HCT116 (cell line): ENCODE results near the gene KAZN. TPM values are rescaled to one million over a fixed set of nuclear protein-coding genes. Genes with fewer than 3 reads are reported as not detected.

Source experiments
- ATAC-seq: fragments of 200-7000 bp; cut with Tn5 transposase; 2 replicates; pipeline ENCODE4 v1.9.1; 2020; ENCODE audit warnings: mild to moderate bottlenecking, moderate library complexity
- BruUV-seq: library from RNA; stranded (reverse); fragments of 400-500 nt; replicated peaks from 2 replicates; lab custom pipeline; 2021; lab: Mats Ljungman, UMichigan
- CTCF ChIA-PET: fragments of 300-600 bp; sonication (Branson Sonifier 250); formaldehyde crosslinking; loops from one replicate; lab custom pipeline; 2021; ENCODE audit warnings: antibody characterized with exemption; lab: Charles Lee
- POLR2A ChIA-PET: fragments of 300-600, 350-600 bp; sonication (Branson Sonifier 250); formaldehyde crosslinking; loops from one replicate; lab custom pipeline; 2021; ENCODE audit warnings: antibody characterized with exemption; lab: Charles Lee
- RAD21 ChIA-PET, 2 experiments: fragments of 300-600 bp; sonication (Branson Sonifier 250); formaldehyde crosslinking; loops; one replicate each; lab custom pipeline; 2023; ENCODE audit warnings: low total read pairs in 2 of 2; ENCODE audit not compliant: uncharacterized antibody in 2 of 2, unreplicated experiment in 2 of 2, low non-redundant PET in 1 of 2; lab: Charles Lee
- DNase-seq: peaks from one replicate; pipeline ENCODE4 v3.0.0-alpha.2; 2010; ENCODE audit warnings: low read depth, low spot score
- H2AFZ ChIP-seq: fragments of 200-600 bp; shearing (Covaris generic), sonication (generic); 2 replicates; pipeline ENCODE4 v1.6.1; 2017; ENCODE audit warnings: low read depth, mixed run types, mixed read lengths, antibody characterized with exemption, low read length; ENCODE audit not compliant: poor library complexity, severe bottlenecking
- H3K27ac ChIP-seq: 2 replicates; pipeline ENCODE4 v1.5.1; 2012; ENCODE audit warnings: low read depth, low read length
- H3K27me3 ChIP-seq: fragments of 200-600 bp; sonication (generic); 2 replicates; pipeline ENCODE4 v1.6.1; 2016; ENCODE audit warnings: mixed run types, low read length, mixed read lengths; ENCODE audit not compliant: insufficient read depth
- H3K36me3 ChIP-seq, 2 experiments: fragments of 200-500 bp in 1 of 2; fragments of 200-600 bp in 1 of 2; sonication (Bioruptor generic) in 1 of 2; sonication (generic) in 1 of 2; 2 replicates each; pipeline versions ENCODE4 v1.5.1 to v1.6.1; 2014 to 2016; ENCODE audit warnings: low read length in 2 of 2, inconsistent platforms in 1 of 2, mixed read lengths in 1 of 2, mixed run types in 1 of 2; ENCODE audit not compliant: insufficient read depth in 2 of 2, control insufficient read depth in 1 of 2
- H3K4me1 ChIP-seq, 2 experiments: fragments of 200-600 bp in 1 of 2; sonication (generic) in 1 of 2; 2 replicates each; pipeline versions ENCODE4 v1.5.1 to v1.6.1; 2012 to 2017; ENCODE audit warnings: low read length in 2 of 2, inconsistent platforms in 1 of 2, mild to moderate bottlenecking in 1 of 2, mixed read lengths in 1 of 2, mixed run types in 1 of 2, moderate library complexity in 1 of 2; ENCODE audit not compliant: insufficient read depth in 2 of 2, control insufficient read depth in 1 of 2
- H3K4me2 ChIP-seq: fragments of 200-600 bp; sonication (generic); 2 replicates; pipeline ENCODE4 v1.6.1; 2017; ENCODE audit warnings: mixed run types, low read length, mixed read lengths
- H3K4me3 ChIP-seq, 2 experiments: fragments of 200-600 bp in 1 of 2; sonication (generic) in 1 of 2; replicated peaks in 1 of 2; 2 replicates each; pipeline ENCODE4 v1.5.1; 2011 to 2016; ENCODE audit warnings: low read length in 2 of 2, control low read depth in 1 of 2, low read depth in 1 of 2, mild to moderate bottlenecking in 1 of 2, mixed read lengths in 1 of 2, mixed run types in 1 of 2
- H3K79me2 ChIP-seq: fragments of 200-600 bp; sonication (generic); 2 replicates; pipeline ENCODE4 v1.6.1; 2017; ENCODE audit warnings: mild to moderate bottlenecking, mixed run types, low read length, moderate library complexity, mixed read lengths; ENCODE audit not compliant: insufficient read depth
- H3K9ac ChIP-seq: fragments of 200-600 bp; sonication (generic); 2 replicates; pipeline ENCODE4 v1.6.1; 2016; ENCODE audit warnings: low read length, mixed read lengths
- H3K9me2 ChIP-seq: fragments of 200-600 bp; sonication (generic), shearing (Covaris generic); 2 replicates; pipeline ENCODE4 v1.6.1; 2017; ENCODE audit warnings: mixed run types, mild to moderate bottlenecking, moderate library complexity; ENCODE audit not compliant: insufficient read depth
- H3K9me3 ChIP-seq, 2 experiments: fragments of 200-500 bp in 1 of 2; fragments of 200-600 bp in 1 of 2; sonication (Bioruptor generic) in 1 of 2; sonication (generic) in 1 of 2; 2 replicates each; pipeline ENCODE4 v1.6.1; 2014 to 2017; ENCODE audit warnings: low read length in 2 of 2, mixed read lengths in 2 of 2, inconsistent platforms in 1 of 2, low read depth in 1 of 2, mild to moderate bottlenecking in 1 of 2, mixed run types in 1 of 2, moderate library complexity in 1 of 2; ENCODE audit not compliant: control insufficient read depth in 1 of 2, insufficient read depth in 1 of 2
- H4K20me1 ChIP-seq: fragments of 200-600 bp; sonication (generic), shearing (Covaris generic); 2 replicates; pipeline ENCODE4 v1.6.1; 2017; ENCODE audit warnings: mixed run types, mild to moderate bottlenecking, moderate library complexity; ENCODE audit not compliant: insufficient read depth
- CBX3 ChIP-seq: IDR thresholded peaks from 2 replicates; pipeline ENCODE4 v1.6.1; 2012; ENCODE audit warnings: low read depth
- CEBPB ChIP-seq: IDR thresholded peaks from 2 replicates; pipeline ENCODE4 v1.6.1; 2012; ENCODE audit warnings: low read depth
- EZH2 ChIP-seq: fragments of 200-600 bp; sonication (generic); IDR thresholded peaks from 2 replicates; pipeline ENCODE4 v1.6.1; 2017; ENCODE audit warnings: antibody characterized with exemption, mixed run types
- EZH2phosphoT487 ChIP-seq: fragments of 200-600 bp; IDR thresholded peaks from 2 replicates; pipeline ENCODE4 v1.6.1; 2018; ENCODE audit warnings: antibody characterized with exemption, borderline replicate concordance
- FOSL1 ChIP-seq: IDR thresholded peaks from 2 replicates; pipeline ENCODE4 v1.6.1; 2012; ENCODE audit warnings: low read depth
- JUND ChIP-seq: IDR thresholded peaks from 2 replicates; pipeline ENCODE4 v1.6.1; 2012
- MAX ChIP-seq: IDR thresholded peaks from 2 replicates; pipeline ENCODE4 v1.6.1; 2012
- POLR2A ChIP-seq: IDR thresholded peaks from 2 replicates; pipeline ENCODE4 v1.7.0; 2011; ENCODE audit warnings: borderline replicate concordance; ENCODE audit not compliant: insufficient read depth, insufficient read length; ENCODE audit errors: extremely low read depth
- POLR2AphosphoS5 ChIP-seq: IDR thresholded peaks from 2 replicates; pipeline ENCODE4 v1.6.1; 2011; ENCODE audit warnings: mild to moderate bottlenecking, low read depth, low read length, moderate library complexity
- RAD21 ChIP-seq: IDR thresholded peaks from 2 replicates; pipeline ENCODE4 v1.6.1; 2012; ENCODE audit warnings: low read depth, mild to moderate bottlenecking
- SIN3A ChIP-seq: IDR thresholded peaks from 2 replicates; pipeline ENCODE4 v1.6.1; 2012; ENCODE audit warnings: low read depth
- SP1 ChIP-seq: IDR thresholded peaks from 2 replicates; pipeline ENCODE4 v1.6.1; 2012; ENCODE audit warnings: low read depth
- SRF ChIP-seq: IDR thresholded peaks from 2 replicates; pipeline ENCODE4 v1.6.1; 2012; ENCODE audit warnings: low read depth
- TCF7L2 ChIP-seq: IDR thresholded peaks from 2 replicates; pipeline ENCODE4 v1.7.0; 2011; ENCODE audit warnings: borderline replicate concordance, inconsistent platforms; ENCODE audit not compliant: insufficient read depth, insufficient read length; ENCODE audit errors: extremely low read depth
- ZBTB33 ChIP-seq: IDR thresholded peaks from 2 replicates; pipeline ENCODE4 v1.6.1; 2011; ENCODE audit warnings: mild to moderate bottlenecking, low read length, moderate library complexity; ENCODE audit not compliant: insufficient replicate concordance; ENCODE audit errors: extremely low read depth
- intact Hi-C: fragments of 100-400 bp; cut with micrococcal nuclease; formaldehyde crosslinking; loops from 2 replicates; pipeline ENCODE4 v1.10.0; 2022
- total RNA-seq: library from RNA; stranded (reverse); gene quantifications from one replicate; pipeline ENCODE4 v1.2.1, GENCODE V29; 2021; ENCODE audit not compliant: unreplicated experiment
- TF ChIP-seq, protein P1 (sequence below), 3 experiments: fragments of 200-600 bp in 1 of 3; sonication (generic) in 1 of 3; IDR thresholded peaks in 2 of 3; conservative IDR thresholded peaks in 1 of 3; 2 replicates each; pipeline ENCODE4 v1.5.1; 2012 to 2017; ENCODE audit warnings: low read depth in 2 of 3, low read length in 2 of 3, antibody characterized with exemption in 1 of 3, borderline replicate concordance in 1 of 3, control low read depth in 1 of 3, mild to moderate bottlenecking in 1 of 3, mixed read lengths in 1 of 3, mixed run types in 1 of 3, moderate library complexity in 1 of 3; ENCODE audit not compliant: insufficient read depth in 1 of 3

The KAZN gene
- total RNA-seq, 1 experiment from 2014 or later = 13.4 TPM

- RAD21 ChIA-PET = no interaction called here
- no peak overlapping the region for H3K4me2 ChIP-seq
- peaks cover 25% of the 10 kb centered on the region for H3K79me2 ChIP-seq
- intact Hi-C loops = no loop called here
- H3K9ac ChIP-seq = no peak overlapping the region
- no peaks in the 10 kb centered on the region for H3K36me3 ChIP-seq
- POLR2A ChIA-PET = no interaction called here
- BruUV-seq = no TSS peak
- DNase-seq (no peak), ATAC-seq (no peak)
- H3K4me1 ChIP-seq = no peaks in the 10 kb centered on the region
- no peak overlapping the region for H2AFZ ChIP-seq
- no peaks in the 10 kb centered on the region for H3K27me3 ChIP-seq
- H3K9me2 ChIP-seq = no peaks in the 10 kb centered on the region
- no peak for TF ChIP-seq ZBTB33
- TF ChIP-seq FOSL1 = no peak
- TF ChIP-seq SRF = no peak
- no peak for TF ChIP-seq RAD21
- no peak for TF ChIP-seq POLR2AphosphoS5
- no peak for TF ChIP-seq POLR2A
- no peak for TF ChIP-seq JUND
- no peak for TF ChIP-seq EZH2phosphoT487
- no peak for TF ChIP-seq TCF7L2
- no peak for TF ChIP-seq SP1
- TF ChIP-seq SIN3A = no peak
- TF ChIP-seq, protein P1, sequence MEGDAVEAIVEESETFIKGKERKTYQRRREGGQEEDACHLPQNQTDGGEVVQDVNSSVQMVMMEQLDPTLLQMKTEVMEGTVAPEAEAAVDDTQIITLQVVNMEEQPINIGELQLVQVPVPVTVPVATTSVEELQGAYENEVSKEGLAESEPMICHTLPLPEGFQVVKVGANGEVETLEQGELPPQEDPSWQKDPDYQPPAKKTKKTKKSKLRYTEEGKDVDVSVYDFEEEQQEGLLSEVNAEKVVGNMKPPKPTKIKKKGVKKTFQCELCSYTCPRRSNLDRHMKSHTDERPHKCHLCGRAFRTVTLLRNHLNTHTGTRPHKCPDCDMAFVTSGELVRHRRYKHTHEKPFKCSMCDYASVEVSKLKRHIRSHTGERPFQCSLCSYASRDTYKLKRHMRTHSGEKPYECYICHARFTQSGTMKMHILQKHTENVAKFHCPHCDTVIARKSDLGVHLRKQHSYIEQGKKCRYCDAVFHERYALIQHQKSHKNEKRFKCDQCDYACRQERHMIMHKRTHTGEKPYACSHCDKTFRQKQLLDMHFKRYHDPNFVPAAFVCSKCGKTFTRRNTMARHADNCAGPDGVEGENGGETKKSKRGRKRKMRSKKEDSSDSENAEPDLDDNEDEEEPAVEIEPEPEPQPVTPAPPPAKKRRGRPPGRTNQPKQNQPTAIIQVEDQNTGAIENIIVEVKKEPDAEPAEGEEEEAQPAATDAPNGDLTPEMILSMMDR (IDR thresholded peaks at IDR 0.05 in 2 of 3, conservative IDR thresholded peaks at IDR 0.05 in 1 of 3; ENCODE audit: borderline replicate concordance in 1 of 3, insufficient read depth in 1 of 3, low read depth in 2 of 3, low read length in 2 of 3) = no peak
- no peak for TF ChIP-seq MAX
- TF ChIP-seq CEBPB = no peak
- TF ChIP-seq CBX3 = no peak
- TF ChIP-seq EZH2 = no peak
- H3K9me3 ChIP-seq = no peaks in the 10 kb centered on the region
- no peak overlapping the region for H3K27ac ChIP-seq
- no peak overlapping the region for H3K4me3 ChIP-seq
- H4K20me1 ChIP-seq = no peaks in the 10 kb centered on the region
- CTCF ChIA-PET = no interaction called here
Observed at GRCh38 chr1:14932034-14932638, 333.7 kb downstream of the KAZN start.
